Right atrium auricular region (tissue), 2 donors: ENCODE data around the gene USP9X. TPM values are rescaled to one million over a fixed set of nuclear protein-coding genes. Genes with fewer than 3 reads are reported as not detected.

Experiments
- DNase-seq: peaks from one replicate; pipeline ENCODE4 v3.0.0-alpha.2; 2019; ENCODE audit warnings: low spot score
- H3K27ac ChIP-seq, 2 donors: fragments of 200-600 bp; sonication (generic); 1 replicate in 1 of 2; 2 replicates in 1 of 2; pipeline ENCODE4 v1.5.1; 2016 to 2019
- H3K27me3 ChIP-seq, 2 donors: fragments of 200-600 bp; sonication (generic); one replicate each; pipeline versions ENCODE4 v1.5.1 to v1.6.0; 2017 to 2019
- H3K36me3 ChIP-seq: fragments of 200-600 bp; sonication (generic); one replicate; pipeline ENCODE4 v1.5.1; 2016
- H3K4me1 ChIP-seq, 2 donors: fragments of 200-600 bp; sonication (generic); one replicate each; pipeline versions ENCODE4 v1.5.1 to v1.6.0; 2017 to 2019
- H3K4me3 ChIP-seq, 2 donors: fragments of 200-600 bp; sonication (generic); 1 replicate in 1 of 2; 2 replicates in 1 of 2; pipeline ENCODE4 v1.5.1; 2017 to 2019; ENCODE audit warnings: mild to moderate bottlenecking in 1 of 2, moderate library complexity in 1 of 2
- H3K9me3 ChIP-seq, 2 donors: fragments of 200-600 bp; sonication (generic); one replicate each; pipeline ENCODE4 v1.5.1; 2019
- CTCF ChIP-seq, 2 donors: fragments of 200-600 bp; sonication (generic); IDR thresholded peaks; one replicate each; pipeline ENCODE4 v1.5.1; 2019; ENCODE audit warnings: antibody characterized with exemption in 2 of 2
- total RNA-seq, 2 donors: library from RNA; depleted of rRNA; stranded (reverse); fragments of >200 nt; gene quantifications; one replicate each; pipeline ENCODE4 v1.1.0, GENCODE V29; 2016

The USP9X gene
- total RNA-seq, 2 donors from 2014 or later = 57.2 to 65.1 TPM

- H3K27me3 ChIP-seq = peaks cover 0 to 4% of the 10 kb centered on the region in 2 donors
- H3K4me3 ChIP-seq = no peak overlapping the region
- H3K4me1 ChIP-seq = no peaks in the 10 kb centered on the region
- H3K27ac ChIP-seq = no peak overlapping the region
- TF ChIP-seq CTCF (IDR thresholded peaks at IDR 0.05) = no peak
- DNase-seq = no peak
- no peaks in the 10 kb centered on the region for H3K9me3 ChIP-seq
- peaks cover 64% of the 10 kb centered on the region for H3K36me3 ChIP-seq
Measured at GRCh38 chrX:41152221-41152620, 67.0 kb downstream of the USP9X start.

GRCh38 chrX:41153448-41153847 lies 68.2 kb downstream of the USP9X start:
- H3K36me3 ChIP-seq = peaks cover 59% of the 10 kb centered on the region
- TF ChIP-seq CTCF (IDR thresholded peaks at IDR 0.05) = no peak
- H3K27ac ChIP-seq = no peak overlapping the region
- no peak for DNase-seq
- H3K9me3 ChIP-seq = no peaks in the 10 kb centered on the region
- H3K27me3 ChIP-seq = peaks cover 0 to 4% of the 10 kb centered on the region in 2 donors
- H3K4me3 ChIP-seq = no peak overlapping the region
- no peaks in the 10 kb centered on the region for H3K4me1 ChIP-seq

GRCh38 chrX:41153957-41154356 lies 68.7 kb downstream of the USP9X start:
- Histone ChIP-seq H3K9me3 (no peaks in the 10 kb centered on the region), H3K27me3 (peaks cover 0 to 4% of the 10 kb centered on the region in 2 donors), H3K36me3 (peaks cover 54% of the 10 kb centered on the region), H3K27ac (no peak overlapping the region), H3K4me1 (no peaks in the 10 kb centered on the region), H3K4me3 (no peak overlapping the region)
- DNase-seq = no peak
- TF ChIP-seq CTCF (IDR thresholded peaks at IDR 0.05) = no peak

- Histone ChIP-seq H3K27me3 (no peaks in the 10 kb centered on the region), H3K4me3 (no peak overlapping the region), H3K27ac (no peak overlapping the region), H3K4me1 (no peaks in the 10 kb centered on the region), H3K9me3 (no peaks in the 10 kb centered on the region), H3K36me3 (peaks cover under 1% of the 10 kb centered on the region)
- TF ChIP-seq CTCF (IDR thresholded peaks at IDR 0.05) = no peak
- no peak for DNase-seq
Measured at GRCh38 chrX:41164449-41164848, 79.2 kb downstream of the USP9X start.

- Histone ChIP-seq H3K27ac (no peak overlapping the region), H3K9me3 (no peaks in the 10 kb centered on the region), H3K36me3 (peaks cover 26% of the 10 kb centered on the region), H3K4me3 (no peak overlapping the region), H3K27me3 (no peaks in the 10 kb centered on the region), H3K4me1 (no peaks in the 10 kb centered on the region)
- TF ChIP-seq CTCF (IDR thresholded peaks at IDR 0.05) = no peak
- DNase-seq = no peak
Measured at GRCh38 chrX:41167888-41168287, 82.6 kb downstream of the USP9X start.

GRCh38 chrX:41176263-41176662 lies 91.0 kb downstream of the USP9X start:
- H3K27ac ChIP-seq = no peak overlapping the region
- peaks cover 17% of the 10 kb centered on the region for H3K36me3 ChIP-seq
- no peak for TF ChIP-seq CTCF (IDR thresholded peaks at IDR 0.05)
- no peaks in the 10 kb centered on the region for H3K27me3 ChIP-seq
- H3K4me3 ChIP-seq = no peak overlapping the region
- no peaks in the 10 kb centered on the region for H3K9me3 ChIP-seq
- H3K4me1 ChIP-seq = peaks cover 0 to 4% of the 10 kb centered on the region in 2 donors
- no peak for DNase-seq
